Endothelial cell (in vitro differentiated cells): Measurements from ENCODE around the gene NBAS. TPM values are rescaled to one million over a fixed set of nuclear protein-coding genes. Genes with fewer than 3 reads are reported as not detected.

Source experiments
- DNase-seq: peaks from one replicate; pipeline ENCODE4 v3.0.0; 2021; ENCODE audit warnings: low spot score
- H3K27ac Mint-ChIP-seq: one replicate; pipeline ENCODE4 v1.8.0; 2021; ENCODE audit warnings: mixed read lengths, inconsistent platforms; ENCODE audit not compliant: unreplicated experiment
- H3K27me3 Mint-ChIP-seq: one replicate; pipeline ENCODE4 v1.8.0; 2021; ENCODE audit warnings: mild to moderate bottlenecking, moderate library complexity, mixed read lengths, inconsistent platforms; ENCODE audit not compliant: unreplicated experiment
- H3K36me3 Mint-ChIP-seq: one replicate; pipeline ENCODE4 v1.8.0; 2021; ENCODE audit warnings: mild to moderate bottlenecking, low read depth, mixed read lengths, inconsistent platforms; ENCODE audit not compliant: unreplicated experiment
- H3K4me1 Mint-ChIP-seq: one replicate; pipeline ENCODE4 v1.8.0; 2021; ENCODE audit warnings: mild to moderate bottlenecking, mixed read lengths, inconsistent platforms; ENCODE audit not compliant: unreplicated experiment
- H3K4me3 Mint-ChIP-seq: one replicate; pipeline ENCODE4 v1.8.0; 2021; ENCODE audit warnings: mild to moderate bottlenecking, mixed read lengths, inconsistent platforms; ENCODE audit not compliant: unreplicated experiment
- H3K9me3 Mint-ChIP-seq: one replicate; pipeline ENCODE4 v1.8.0; 2021; ENCODE audit warnings: mixed read lengths, inconsistent platforms; ENCODE audit not compliant: unreplicated experiment
- total RNA-seq: library from RNA; stranded (reverse); fragmentation: NEBNext Ultra II Directional; extraction: Animal tissue kit (Norgen Biotek cat#: 25700); gene quantifications from one replicate; pipeline ENCODE4 v1.2.1, GENCODE V29; 2021; ENCODE audit not compliant: unreplicated experiment
- TF ChIP-seq, protein P1 (sequence below): fragments of 200-600 bp; sonication (generic); IDR thresholded peaks from one replicate; pipeline ENCODE4 v1.5.0; 2021; ENCODE audit warnings: antibody characterized with exemption; ENCODE audit not compliant: unreplicated experiment

Gene NBAS
- total RNA-seq, 1 donor from 2014 or later, result 52.8 TPM

DNA sequence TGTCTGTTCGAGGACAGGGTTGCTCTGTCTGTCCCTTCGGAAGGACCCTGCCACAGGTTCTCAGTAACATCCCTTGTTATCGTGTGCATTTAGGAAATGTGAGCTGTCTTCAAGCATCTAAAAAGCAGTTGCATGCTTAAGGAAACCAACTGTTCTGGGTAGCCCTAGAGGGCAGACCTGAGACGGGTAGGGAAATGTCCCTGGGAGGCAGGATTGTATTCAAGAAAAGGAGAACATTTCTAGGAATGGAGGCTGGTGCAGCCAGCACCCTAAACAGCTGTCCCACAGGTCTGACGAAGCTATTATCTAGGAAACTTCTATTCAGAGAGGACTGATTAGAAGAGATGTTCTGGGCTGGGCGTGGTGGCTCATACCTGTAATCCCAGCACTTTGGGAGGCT lies 414.2 kb downstream of the NBAS start:
- Mint-ChIP-seq H3K4me3 (no peak overlapping the region), H3K9me3 (no peaks in the 10 kb centered on the region), H3K4me1 (peaks cover 11% of the 10 kb centered on the region), H3K27ac (no peak overlapping the region), H3K27me3 (peaks cover under 1% of the 10 kb centered on the region), H3K36me3 (peaks cover 3% of the 10 kb centered on the region)
- TF ChIP-seq, protein P1, sequence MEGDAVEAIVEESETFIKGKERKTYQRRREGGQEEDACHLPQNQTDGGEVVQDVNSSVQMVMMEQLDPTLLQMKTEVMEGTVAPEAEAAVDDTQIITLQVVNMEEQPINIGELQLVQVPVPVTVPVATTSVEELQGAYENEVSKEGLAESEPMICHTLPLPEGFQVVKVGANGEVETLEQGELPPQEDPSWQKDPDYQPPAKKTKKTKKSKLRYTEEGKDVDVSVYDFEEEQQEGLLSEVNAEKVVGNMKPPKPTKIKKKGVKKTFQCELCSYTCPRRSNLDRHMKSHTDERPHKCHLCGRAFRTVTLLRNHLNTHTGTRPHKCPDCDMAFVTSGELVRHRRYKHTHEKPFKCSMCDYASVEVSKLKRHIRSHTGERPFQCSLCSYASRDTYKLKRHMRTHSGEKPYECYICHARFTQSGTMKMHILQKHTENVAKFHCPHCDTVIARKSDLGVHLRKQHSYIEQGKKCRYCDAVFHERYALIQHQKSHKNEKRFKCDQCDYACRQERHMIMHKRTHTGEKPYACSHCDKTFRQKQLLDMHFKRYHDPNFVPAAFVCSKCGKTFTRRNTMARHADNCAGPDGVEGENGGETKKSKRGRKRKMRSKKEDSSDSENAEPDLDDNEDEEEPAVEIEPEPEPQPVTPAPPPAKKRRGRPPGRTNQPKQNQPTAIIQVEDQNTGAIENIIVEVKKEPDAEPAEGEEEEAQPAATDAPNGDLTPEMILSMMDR, result no peak
- no peak for DNase-seq

DNA sequence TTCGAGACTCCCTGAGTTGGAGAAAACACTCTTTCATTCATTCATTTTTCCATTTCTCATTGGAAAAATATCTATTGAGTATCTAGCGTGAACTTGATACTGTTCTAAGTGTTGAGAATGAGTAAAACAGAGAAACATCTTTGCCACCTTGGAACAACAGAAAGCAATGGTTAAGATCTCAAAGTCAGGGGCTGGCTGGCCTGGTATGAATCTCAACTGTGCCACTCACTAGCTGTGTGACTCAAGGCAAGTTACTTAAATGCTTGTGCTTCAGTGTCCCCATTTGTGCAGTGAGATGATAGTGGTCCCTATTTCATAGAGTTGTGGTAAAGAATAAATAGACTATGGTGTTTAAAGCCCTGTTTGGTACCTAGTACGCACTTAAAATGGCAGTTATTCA lies 415.2 kb downstream of the NBAS start:
- DNase-seq, result no peak
- Mint-ChIP-seq H3K4me3 (no peak overlapping the region), H3K4me1 (peaks cover 20% of the 10 kb centered on the region), H3K27me3 (peaks cover 5% of the 10 kb centered on the region), H3K27ac (no peak overlapping the region), H3K36me3 (peaks cover 3% of the 10 kb centered on the region), H3K9me3 (no peaks in the 10 kb centered on the region)
- TF ChIP-seq, protein P1, result no peak

DNA sequence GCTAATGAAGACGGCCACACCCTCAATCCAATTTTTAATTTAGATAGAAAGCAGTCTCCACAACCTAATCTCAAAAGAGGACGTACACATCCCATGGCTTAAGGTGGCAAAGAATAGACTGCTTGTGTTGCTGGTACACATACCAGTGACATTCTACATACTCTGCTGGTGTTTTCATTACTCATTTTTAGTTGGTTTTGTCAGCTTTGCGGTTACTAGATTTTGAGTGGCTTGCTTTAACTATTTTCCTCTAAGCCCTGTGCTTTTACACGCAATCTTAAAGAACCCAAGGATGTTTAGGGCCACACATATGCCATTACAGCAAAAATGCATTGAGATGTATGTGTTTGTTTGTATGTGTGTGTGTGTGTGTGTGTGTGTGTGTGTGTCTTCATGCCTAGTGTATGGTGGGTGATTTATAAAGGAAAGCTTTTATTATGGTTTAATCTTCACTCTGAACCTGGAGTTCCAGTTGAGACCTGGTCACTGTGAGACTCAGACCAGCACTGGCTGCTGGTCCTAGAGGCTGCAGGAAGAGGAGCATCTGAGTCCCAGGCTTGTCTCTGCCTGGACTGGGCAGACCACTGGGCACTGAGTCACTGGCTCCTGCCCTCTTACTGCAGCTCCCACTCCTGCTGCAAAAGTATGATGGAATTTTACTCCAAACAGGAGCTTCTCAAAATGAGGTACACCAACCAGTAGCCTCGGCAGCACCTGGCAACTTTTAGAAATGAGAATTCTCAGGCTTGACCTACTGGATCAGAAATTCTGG lies 415.9 kb downstream of the NBAS start:
- TF ChIP-seq, protein P1, result no peak
- no peak for DNase-seq
- H3K27ac Mint-ChIP-seq, result no peak overlapping the region
- H3K27me3 Mint-ChIP-seq, result peaks cover 5% of the 10 kb centered on the region
- H3K4me3 Mint-ChIP-seq, result no peak overlapping the region
- peaks cover 22% of the 10 kb centered on the region for H3K4me1 Mint-ChIP-seq
- peaks cover 3% of the 10 kb centered on the region for H3K36me3 Mint-ChIP-seq
- no peaks in the 10 kb centered on the region for H3K9me3 Mint-ChIP-seq

DNA sequence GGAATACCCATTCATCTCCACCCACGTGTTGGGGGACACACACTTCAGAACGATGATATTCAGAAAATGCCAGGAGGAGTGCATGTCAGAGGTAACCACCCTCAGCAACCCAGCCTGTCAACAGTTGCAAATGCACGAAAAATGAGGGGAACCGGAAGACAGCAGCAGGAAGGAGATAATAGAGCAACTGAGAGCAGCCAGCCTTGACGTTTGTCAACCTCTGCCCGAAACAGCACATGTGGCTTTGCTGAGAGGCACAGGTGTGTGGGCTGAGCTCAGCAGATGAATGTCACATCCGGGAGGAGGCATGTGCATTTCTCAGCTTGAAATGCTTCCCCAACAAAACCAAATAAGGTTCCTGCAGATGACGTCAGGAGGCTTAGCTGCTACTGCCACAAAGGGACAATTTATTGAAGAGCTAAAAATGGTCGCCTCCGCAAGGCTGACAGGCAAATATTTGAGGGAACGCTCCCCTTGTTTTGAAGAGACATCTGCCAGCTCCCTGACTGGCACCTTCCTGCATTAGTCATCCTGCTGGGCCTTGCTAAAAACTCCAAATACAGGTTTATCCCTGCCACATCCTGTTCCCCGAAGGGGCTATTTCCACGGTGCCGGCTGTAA lies 419.0 kb downstream of the NBAS start:
- H3K4me3 Mint-ChIP-seq, result no peak overlapping the region
- H3K9me3 Mint-ChIP-seq, result no peaks in the 10 kb centered on the region
- H3K4me1 Mint-ChIP-seq, result peaks cover 22% of the 10 kb centered on the region
- H3K27me3 Mint-ChIP-seq, result peaks cover 8% of the 10 kb centered on the region
- peaks cover 3% of the 10 kb centered on the region for H3K36me3 Mint-ChIP-seq
- DNase-seq, result peak; percentile 23
- H3K27ac Mint-ChIP-seq, result peak overlapping the region; percentile 88
- TF ChIP-seq, protein P1, result no peak

DNA sequence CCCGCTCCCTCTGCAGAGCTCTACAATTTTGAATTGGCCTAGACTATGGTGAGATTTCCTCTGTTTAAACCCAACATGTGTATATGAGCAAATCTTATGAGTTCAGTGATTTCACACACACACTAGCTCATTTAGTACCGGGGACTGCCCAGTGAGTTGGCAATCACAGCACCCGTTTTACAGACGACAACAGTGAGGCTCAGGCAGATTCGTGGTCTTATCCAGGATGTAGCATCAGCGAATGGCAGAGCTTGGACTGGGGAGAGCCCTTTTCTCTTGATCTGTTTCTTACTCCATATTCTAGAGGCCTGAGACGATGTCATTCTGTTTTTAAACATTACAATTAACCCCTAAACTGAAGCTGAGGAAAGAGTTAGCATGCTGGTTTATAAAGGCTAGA lies 419.9 kb downstream of the NBAS start:
- H3K27ac Mint-ChIP-seq, result peak overlapping the region; percentile 88

More for the DNA sequence above, 419.9 kb downstream of the NBAS start:
- no peak for DNase-seq
- H3K27me3 Mint-ChIP-seq, result peaks cover 10% of the 10 kb centered on the region
- H3K9me3 Mint-ChIP-seq, result no peaks in the 10 kb centered on the region
- no peak overlapping the region for H3K4me3 Mint-ChIP-seq
- TF ChIP-seq, protein P1, result no peak
- peaks cover 22% of the 10 kb centered on the region for H3K4me1 Mint-ChIP-seq
- H3K36me3 Mint-ChIP-seq, result peaks cover 3% of the 10 kb centered on the region
